ENCODE measurements around the gene NLGN2.
A peak's percentile ranks its signal among the peaks of the same experiment; 100 is the strongest.

Gene NLGN2

GRCh38 chr17:7392696-7393612, 14.7 kb upstream of the NLGN2 start:
- no peak for DNase-seq

- no peak for DNase-seq
These were observed 13.8 kb upstream of the NLGN2 start for GRCh38 chr17:7393613-7394451.

- DNase-seq, result peak; percentile 81
These were observed 13.0 kb upstream of the NLGN2 start, which contains the start of gene PLSCR3 for GRCh38 chr17:7394452-7395191. Gene PLSCR3 (minus strand): TSS chr17:7394525. CDS start chr17:7394110, 415 bp downstream.

GRCh38 chr17:7396147-7396546, 11.5 kb upstream of the NLGN2 start:
- no peak for DNase-seq

- no peak for DNase-seq
These were observed 9.0 kb upstream of the NLGN2 start for GRCh38 chr17:7398612-7399011.

GRCh38 chr17:7403043-7403726, 4.5 kb upstream of the NLGN2 start:
- no peak for DNase-seq

GRCh38 chr17:7403727-7403976, 4.0 kb upstream of the NLGN2 start:
- no peak for DNase-seq

GRCh38 chr17:7403977-7404736, 3.5 kb upstream of the NLGN2 start, which contains the start of gene TMEM256:
Gene TMEM256 (minus strand): TSS chr17:7404097. CDS start chr17:7404084, 13 bp downstream.
- peak; percentile 100 for DNase-seq

GRCh38 chr17:7404737-7405349, 2.8 kb upstream of the NLGN2 start:
- DNase-seq, result no peak

GRCh38 chr17:7405350-7406234, 2.1 kb upstream of the NLGN2 start:
- DNase-seq, result no peak

- DNase-seq, result no peak
These were observed 1.3 kb upstream of the NLGN2 start for GRCh38 chr17:7406235-7406825.

- DNase-seq, result no peak
These were observed 563 bp upstream of the NLGN2 start for GRCh38 chr17:7407082-7407481.

GRCh38 chr17:7408252-7408727, 645 bp downstream of the NLGN2 start:
- no peak for DNase-seq

GRCh38 chr17:7408863-7409262, 1.2 kb downstream of the NLGN2 start:
- DNase-seq, result no peak

- no peak for DNase-seq
These were observed 2.1 kb downstream of the NLGN2 start for GRCh38 chr17:7409716-7410115.

- no peak for DNase-seq
These were observed 3.2 kb downstream of the NLGN2 start for GRCh38 chr17:7410634-7411426.

- DNase-seq, result no peak
These were observed 3.7 kb downstream of the NLGN2 start for GRCh38 chr17:7411427-7411750.

GRCh38 chr17:7413346-7413985, 5.8 kb downstream of the NLGN2 start:
- no peak for DNase-seq

Data from midbrain (tissue), 1 donor.